Panc1 (cell line): ENCODE data around the gene SPEG. TPM values are rescaled to one million over a fixed set of nuclear protein-coding genes. Genes with fewer than 3 reads are reported as not detected.

Experiments
- ATAC-seq: fragments of 200-7000 bp; cut with Tn5 transposase; 2 replicates; pipeline ENCODE4 v1.9.1; 2020; ENCODE audit warnings: mild to moderate bottlenecking, moderate library complexity
- BruUV-seq: library from RNA; stranded (reverse); fragments of 400-500 nt; replicated peaks from 2 replicates; lab custom pipeline; 2021; lab: Mats Ljungman, UMichigan
- CTCF ChIA-PET: fragments of 300-600 bp; sonication (Branson Sonifier 250); formaldehyde crosslinking; loops from one replicate; lab custom pipeline; 2022; ENCODE audit warnings: antibody characterized with exemption; lab: Charles Lee
- POLR2A ChIA-PET: fragments of 300-600 bp; sonication (Branson Sonifier 250); formaldehyde crosslinking; loops from one replicate; lab custom pipeline; 2022; ENCODE audit warnings: antibody characterized with exemption; lab: Charles Lee
- DNase-seq: peaks from one replicate; pipeline ENCODE4 v3.0.0-alpha.2; 2010; ENCODE audit warnings: low read depth, low spot score
- H3K27ac ChIP-seq: 2 replicates; pipeline ENCODE4 v1.5.1; 2011; ENCODE audit warnings: mild to moderate bottlenecking, low read length, inconsistent platforms
- H3K27me3 ChIP-seq: fragments of 200-500 bp; sonication (Bioruptor generic); 2 replicates; pipeline ENCODE4 v1.6.0; 2014; ENCODE audit warnings: low read length, inconsistent platforms; ENCODE audit not compliant: control insufficient read depth, insufficient read depth
- H3K36me3 ChIP-seq: fragments of 200-500 bp; sonication (Bioruptor generic); 2 replicates; pipeline ENCODE4 v1.5.1; 2014; ENCODE audit warnings: inconsistent platforms, mild to moderate bottlenecking, low read length, moderate library complexity; ENCODE audit not compliant: control insufficient read depth, insufficient read depth
- H3K4me1 ChIP-seq: 2 replicates; pipeline ENCODE4 v1.5.1; 2011; ENCODE audit warnings: inconsistent platforms, mild to moderate bottlenecking, low read length, moderate library complexity; ENCODE audit not compliant: control insufficient read depth, insufficient read depth
- H3K4me3 ChIP-seq, 2 experiments: 2 replicates each; pipeline ENCODE4 v1.5.1; 2011 to 2012; ENCODE audit warnings: low read depth in 2 of 2, low read length in 2 of 2, mild to moderate bottlenecking in 2 of 2, inconsistent platforms in 1 of 2, moderate library complexity in 1 of 2
- H3K9me3 ChIP-seq: fragments of 200-500 bp; sonication (Bioruptor generic); 2 replicates; pipeline ENCODE4 v1.5.1; 2014; ENCODE audit warnings: low read depth, mild to moderate bottlenecking, inconsistent platforms, low read length, moderate library complexity; ENCODE audit not compliant: control insufficient read depth, insufficient read depth
- CTCF ChIP-seq: fragments of 450-650 bp; IDR thresholded peaks from 2 replicates; pipeline ENCODE4 v1.5.1; 2017; ENCODE audit warnings: mild to moderate bottlenecking
- POLR2AphosphoS5 ChIP-seq: IDR thresholded peaks from 2 replicates; pipeline ENCODE4 v1.6.1; 2012; ENCODE audit warnings: mild to moderate bottlenecking, low read depth, low read length, moderate library complexity
- SIN3A ChIP-seq: IDR thresholded peaks from 2 replicates; pipeline ENCODE4 v1.6.1; 2012; ENCODE audit warnings: low read depth, mild to moderate bottlenecking, low read length, moderate library complexity, borderline replicate concordance; ENCODE audit not compliant: insufficient read depth
- TCF7L2 ChIP-seq: IDR thresholded peaks from 2 replicates; pipeline ENCODE4 v1.6.1; 2011; ENCODE audit warnings: mild to moderate bottlenecking, low read depth, low read length, inconsistent platforms
- in situ Hi-C: cut with HindIII; loops from 2 replicates; pipeline ENCODE4 v1.10.0; 2016; ENCODE audit warnings: low sequenced_read_pairs, low pct_unique_long_range_greater_than_20kb
- intact Hi-C: fragments of 100-400 bp; cut with micrococcal nuclease; formaldehyde crosslinking; loops from one replicate; pipeline ENCODE4 v1.10.0; 2022; ENCODE audit not compliant: unreplicated experiment
- total RNA-seq: library from RNA; stranded (reverse); gene quantifications from one replicate; pipeline ENCODE4 v1.2.1, GENCODE V29; 2021; ENCODE audit not compliant: unreplicated experiment
- TF ChIP-seq, protein P1 (sequence below), 2 experiments: IDR thresholded peaks; 2 replicates each; pipeline ENCODE4 v1.6.1; 2011 to 2012; ENCODE audit warnings: low read depth in 2 of 2, control low read depth in 1 of 2, low read length in 1 of 2, mild to moderate bottlenecking in 1 of 2, moderate library complexity in 1 of 2; ENCODE audit not compliant: insufficient read depth in 1 of 2

The SPEG gene
- total RNA-seq, 1 experiment from 2014 or later = 3.4 TPM

DNA sequence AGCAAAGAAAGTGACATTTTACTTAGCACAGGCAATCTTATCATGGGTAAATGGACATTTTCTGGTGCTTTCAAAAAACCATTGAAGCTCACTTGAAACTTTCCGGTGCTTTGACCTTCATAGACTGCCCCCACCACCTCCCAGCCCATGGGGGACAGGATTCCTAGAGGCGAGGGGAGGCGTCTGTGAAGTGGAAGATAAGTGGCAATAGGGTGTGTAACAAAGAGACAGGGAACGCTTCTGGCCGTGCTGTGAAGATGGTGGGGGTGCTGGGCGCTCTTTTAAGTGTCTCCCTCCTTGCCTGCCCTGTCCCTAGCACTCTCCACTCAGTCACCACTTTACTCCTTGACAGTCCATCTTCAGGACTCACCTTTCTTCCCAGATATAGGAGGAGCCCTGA is 40.6 kb downstream of the SPEG start:
- ATAC-seq (no peak), DNase-seq (no peak)
- TF ChIP-seq POLR2AphosphoS5 = no peak
- H3K27ac ChIP-seq = no peak overlapping the region
- no peaks in the 10 kb centered on the region for H3K27me3 ChIP-seq
- POLR2A ChIA-PET = no interaction called here
- no peaks in the 10 kb centered on the region for H3K4me1 ChIP-seq
- CTCF ChIA-PET = interaction anchor here (0.6 to 1.2 kb wide), 4 partner anchors 10 to 74 kb away, joined by 3 to 12 read pairs (median 6); no protein-coding TSS in a partner anchor
- no peaks in the 10 kb centered on the region for H3K36me3 ChIP-seq
- H3K4me3 ChIP-seq = no peak overlapping the region
- BruUV-seq = no TSS peak
- in situ Hi-C loops = no loop called here
- H3K9me3 ChIP-seq = no peaks in the 10 kb centered on the region
- intact Hi-C loops = loop anchor here (5.0 kb wide), 1 partner anchor 52 kb away; no protein-coding TSS in a partner anchor

GRCh38 chr2:219475697-219476651 is 41.3 kb downstream of the SPEG start:
- Histone ChIP-seq H3K27ac (no peak overlapping the region), H3K4me1 (no peaks in the 10 kb centered on the region), H3K4me3 (peak overlapping the region in 1 of 2 experiments; percentile 32; a peak in 1 of 4 replicates), H3K27me3 (no peaks in the 10 kb centered on the region), H3K36me3 (no peaks in the 10 kb centered on the region), H3K9me3 (no peaks in the 10 kb centered on the region)
- ChIA-PET POLR2A (no interaction called here), CTCF (interaction anchor here (0.6 to 1.2 kb wide), 5 partner anchors 11 to 54 kb away, joined by 3 to 9 read pairs (median 3); no protein-coding TSS in a partner anchor)
- in situ Hi-C loops (no loop called here), intact Hi-C loops (loop anchor here (5.0 kb wide), 1 partner anchor 51 kb away; no protein-coding TSS in a partner anchor)
- TF ChIP-seq, protein P1, sequence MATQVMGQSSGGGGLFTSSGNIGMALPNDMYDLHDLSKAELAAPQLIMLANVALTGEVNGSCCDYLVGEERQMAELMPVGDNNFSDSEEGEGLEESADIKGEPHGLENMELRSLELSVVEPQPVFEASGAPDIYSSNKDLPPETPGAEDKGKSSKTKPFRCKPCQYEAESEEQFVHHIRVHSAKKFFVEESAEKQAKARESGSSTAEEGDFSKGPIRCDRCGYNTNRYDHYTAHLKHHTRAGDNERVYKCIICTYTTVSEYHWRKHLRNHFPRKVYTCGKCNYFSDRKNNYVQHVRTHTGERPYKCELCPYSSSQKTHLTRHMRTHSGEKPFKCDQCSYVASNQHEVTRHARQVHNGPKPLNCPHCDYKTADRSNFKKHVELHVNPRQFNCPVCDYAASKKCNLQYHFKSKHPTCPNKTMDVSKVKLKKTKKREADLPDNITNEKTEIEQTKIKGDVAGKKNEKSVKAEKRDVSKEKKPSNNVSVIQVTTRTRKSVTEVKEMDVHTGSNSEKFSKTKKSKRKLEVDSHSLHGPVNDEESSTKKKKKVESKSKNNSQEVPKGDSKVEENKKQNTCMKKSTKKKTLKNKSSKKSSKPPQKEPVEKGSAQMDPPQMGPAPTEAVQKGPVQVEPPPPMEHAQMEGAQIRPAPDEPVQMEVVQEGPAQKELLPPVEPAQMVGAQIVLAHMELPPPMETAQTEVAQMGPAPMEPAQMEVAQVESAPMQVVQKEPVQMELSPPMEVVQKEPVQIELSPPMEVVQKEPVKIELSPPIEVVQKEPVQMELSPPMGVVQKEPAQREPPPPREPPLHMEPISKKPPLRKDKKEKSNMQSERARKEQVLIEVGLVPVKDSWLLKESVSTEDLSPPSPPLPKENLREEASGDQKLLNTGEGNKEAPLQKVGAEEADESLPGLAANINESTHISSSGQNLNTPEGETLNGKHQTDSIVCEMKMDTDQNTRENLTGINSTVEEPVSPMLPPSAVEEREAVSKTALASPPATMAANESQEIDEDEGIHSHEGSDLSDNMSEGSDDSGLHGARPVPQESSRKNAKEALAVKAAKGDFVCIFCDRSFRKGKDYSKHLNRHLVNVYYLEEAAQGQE (IDR thresholded peaks at IDR 0.05; ENCODE audit: insufficient read depth in 1 of 2, low read depth in 2 of 2, low read length in 1 of 2) = no peak
- peak; percentile 96 for TF ChIP-seq CTCF
- ATAC-seq (peak; percentile 88), DNase-seq (no peak)
- no TSS peak for BruUV-seq

DNA sequence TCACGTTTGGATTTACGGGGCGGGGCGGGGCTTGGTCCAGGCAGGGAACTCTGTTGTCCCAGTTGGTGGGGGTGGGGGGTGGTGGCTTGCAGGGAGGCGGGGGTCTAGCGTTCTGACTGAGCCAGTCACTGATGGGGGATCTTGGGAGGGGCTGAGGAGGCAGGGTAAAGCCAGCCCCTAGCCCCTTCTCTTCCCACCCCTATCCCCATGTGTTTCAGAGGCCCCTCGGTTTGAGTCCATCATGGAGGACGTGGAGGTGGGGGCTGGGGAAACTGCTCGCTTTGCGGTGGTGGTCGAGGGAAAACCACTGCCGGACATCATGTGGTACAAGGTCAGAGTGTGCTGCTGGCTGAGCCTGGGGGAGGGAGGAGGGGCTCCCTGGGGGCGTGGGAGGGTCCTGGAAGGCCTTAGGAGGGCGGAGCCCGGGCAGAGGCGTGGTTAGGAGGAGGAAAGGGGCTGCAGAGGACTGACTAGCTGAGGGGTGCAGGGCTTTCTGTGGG is 42.1 kb downstream of the SPEG start:
- in situ Hi-C loops = no loop called here
- TF ChIP-seq POLR2AphosphoS5 (no peak), TCF7L2 (no peak), SIN3A (no peak), CTCF (no peak; the same call in 1 of the 2 replicates)
- TF ChIP-seq, protein P1 (IDR thresholded peaks at IDR 0.05; ENCODE audit: insufficient read depth in 1 of 2, low read depth in 2 of 2, low read length in 1 of 2) = no peak
- Histone ChIP-seq H3K9me3 (no peaks in the 10 kb centered on the region), H3K27ac (no peak overlapping the region), H3K4me1 (no peaks in the 10 kb centered on the region), H3K27me3 (no peaks in the 10 kb centered on the region), H3K36me3 (no peaks in the 10 kb centered on the region), H3K4me3 (peak overlapping the region in 1 of 2 experiments; percentile 32; a peak in 1 of 4 replicates)
- DNase-seq (no peak), ATAC-seq (peak; percentile 42)
- no TSS peak for BruUV-seq
- intact Hi-C loops = loop anchor here (5.0 kb wide), 1 partner anchor 51 kb away; no protein-coding TSS in a partner anchor
- ChIA-PET POLR2A (no interaction called here), CTCF (interaction anchor here (0.7 to 1.2 kb wide), 3 partner anchors 12 to 53 kb away, joined by 3 to 9 read pairs (median 9); no protein-coding TSS in a partner anchor)
